Hematopoietic multipotent progenitor cell treated with erythropoietin and hydrocortisone succinate and interleukin-3 and kit ligand, for 8 days (in vitro differentiated cells): ENCODE data around the gene CAPS.

ENCODE experiments used
- DNase-seq: peaks from one replicate; pipeline ENCODE4 v3.0.0-alpha.2; 2015

The CAPS gene

DNA sequence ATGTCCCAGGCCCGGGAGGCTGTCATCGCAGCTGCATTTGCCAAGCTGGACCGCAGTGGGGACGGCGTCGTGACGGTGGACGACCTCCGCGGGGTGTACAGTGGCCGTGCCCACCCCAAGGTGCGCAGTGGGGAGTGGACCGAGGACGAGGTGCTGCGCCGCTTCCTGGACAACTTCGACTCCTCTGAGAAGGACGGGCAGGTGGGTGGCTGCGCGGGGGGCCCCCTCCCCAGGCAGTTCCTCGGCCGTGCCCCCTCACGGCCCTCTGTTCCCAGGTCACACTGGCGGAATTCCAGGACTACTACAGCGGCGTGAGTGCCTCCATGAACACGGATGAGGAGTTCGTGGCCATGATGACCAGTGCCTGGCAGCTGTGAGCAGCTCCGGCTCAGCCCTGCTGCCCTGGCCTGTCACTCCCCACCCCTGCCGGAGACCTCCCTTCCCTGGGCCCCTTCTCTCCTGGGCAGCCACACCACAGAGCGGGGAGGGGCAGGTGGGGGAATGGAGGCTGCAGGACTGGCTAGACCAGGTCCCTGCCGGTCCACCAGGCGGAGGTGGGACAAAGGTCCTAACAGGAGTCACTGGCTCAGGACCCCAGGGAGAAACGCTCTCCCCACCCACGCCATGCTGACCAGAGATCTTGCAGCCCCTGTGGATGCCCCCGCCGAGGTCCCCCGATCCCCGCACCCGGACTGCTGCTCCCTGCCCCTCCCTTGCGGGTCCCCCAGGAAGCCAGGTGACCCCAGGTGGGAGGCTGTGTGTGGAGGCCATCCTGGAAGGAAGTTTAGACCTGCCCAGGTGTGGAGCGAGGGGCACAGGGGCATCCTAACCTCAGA lies 1.1 kb downstream of the CAPS start:
- no peak for DNase-seq

GRCh38 chr19:5915782-5916165 lies 1.7 kb downstream of the CAPS start:
- DNase-seq: no peak

DNA sequence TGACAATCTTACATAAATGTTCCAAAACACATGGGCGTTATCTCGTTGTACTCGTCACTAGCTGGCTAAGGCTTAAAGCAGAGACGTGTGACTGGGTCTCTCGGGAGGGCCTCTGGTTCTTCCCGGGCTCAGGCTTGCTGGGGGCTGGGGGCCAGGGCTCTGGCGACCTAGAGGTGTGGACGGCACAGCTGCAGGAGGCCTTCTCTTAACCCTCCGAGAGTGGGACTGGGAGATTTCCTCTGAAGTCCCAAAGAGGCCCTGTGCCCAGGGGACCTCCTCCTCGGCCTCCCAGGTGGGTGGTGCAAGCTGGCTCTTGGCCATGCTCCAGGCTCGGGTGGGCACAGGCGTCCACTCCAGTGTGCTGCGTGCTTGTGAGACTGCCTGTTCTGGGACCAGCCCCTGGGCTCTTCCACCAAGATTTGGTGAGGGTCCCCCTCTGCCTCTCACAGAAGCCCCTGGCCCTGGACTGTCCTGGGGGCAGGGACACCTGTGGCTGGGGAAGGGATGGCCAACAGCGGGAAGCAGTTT lies 2.2 kb downstream of the CAPS start:
- DNase-seq: no peak

DNA sequence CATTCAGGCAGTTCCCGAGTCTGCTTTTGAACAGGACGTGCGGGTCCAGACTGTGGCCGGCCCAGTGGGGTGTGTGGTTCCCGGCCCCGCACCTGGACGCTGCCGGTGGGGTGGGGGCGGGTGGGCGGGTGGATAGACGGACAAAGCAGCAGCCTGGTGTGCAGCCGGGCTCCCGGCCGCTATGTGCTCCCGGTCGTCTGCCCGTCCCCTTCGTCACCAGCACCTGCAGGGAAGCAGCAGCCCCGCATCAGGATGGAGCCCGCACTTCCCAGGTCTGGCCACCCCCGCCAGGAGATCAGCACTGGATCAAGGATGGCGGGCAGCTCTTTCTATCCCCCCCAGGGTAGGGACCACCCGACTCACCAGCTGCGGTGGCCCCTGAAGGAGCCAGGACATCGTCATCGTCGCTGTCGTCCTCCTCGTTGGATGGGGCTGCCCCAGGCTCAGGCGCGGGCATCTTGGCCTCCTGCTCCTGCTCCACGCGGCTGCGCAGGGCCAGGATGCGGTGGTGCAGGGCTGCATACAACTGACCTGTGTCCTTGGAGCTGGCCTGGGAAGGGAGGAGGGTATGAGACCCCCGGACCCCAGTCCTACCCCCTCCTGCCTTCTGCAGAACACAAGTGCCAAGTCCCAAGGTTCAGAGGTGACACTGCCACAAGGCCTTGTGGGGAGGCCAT lies 3.5 kb downstream of the CAPS start:
- DNase-seq: no peak

DNA sequence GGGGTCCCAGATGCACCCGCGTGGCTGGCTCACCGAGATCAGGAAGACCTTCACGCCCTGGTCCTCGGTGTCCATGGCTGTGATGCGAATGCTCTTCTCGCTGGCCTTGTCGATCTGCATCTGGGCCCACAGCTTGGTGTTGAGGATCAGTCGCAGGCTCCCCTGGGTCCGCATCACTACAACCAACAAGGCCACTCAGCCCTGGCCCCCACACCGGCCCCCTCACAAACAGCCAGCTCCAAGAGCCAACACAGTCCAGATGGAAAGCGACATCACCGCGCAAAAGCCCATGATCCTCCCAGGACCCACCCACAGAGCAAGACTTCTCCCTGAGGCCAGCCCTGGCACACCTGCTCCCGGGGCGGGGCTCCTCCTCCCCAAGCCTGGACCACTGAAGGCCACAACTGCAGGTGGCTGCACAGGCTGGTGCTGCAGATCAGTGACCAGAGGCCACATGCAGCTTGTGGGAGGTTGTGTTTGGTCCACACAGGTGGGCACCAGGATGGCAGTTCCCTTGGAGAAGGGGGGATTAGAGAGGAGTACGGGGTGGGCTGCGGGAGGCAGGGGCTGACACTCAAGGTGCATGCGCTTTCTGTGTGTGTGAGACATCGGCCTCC lies 4.5 kb downstream of the CAPS start:
- DNase-seq: no peak

DNA sequence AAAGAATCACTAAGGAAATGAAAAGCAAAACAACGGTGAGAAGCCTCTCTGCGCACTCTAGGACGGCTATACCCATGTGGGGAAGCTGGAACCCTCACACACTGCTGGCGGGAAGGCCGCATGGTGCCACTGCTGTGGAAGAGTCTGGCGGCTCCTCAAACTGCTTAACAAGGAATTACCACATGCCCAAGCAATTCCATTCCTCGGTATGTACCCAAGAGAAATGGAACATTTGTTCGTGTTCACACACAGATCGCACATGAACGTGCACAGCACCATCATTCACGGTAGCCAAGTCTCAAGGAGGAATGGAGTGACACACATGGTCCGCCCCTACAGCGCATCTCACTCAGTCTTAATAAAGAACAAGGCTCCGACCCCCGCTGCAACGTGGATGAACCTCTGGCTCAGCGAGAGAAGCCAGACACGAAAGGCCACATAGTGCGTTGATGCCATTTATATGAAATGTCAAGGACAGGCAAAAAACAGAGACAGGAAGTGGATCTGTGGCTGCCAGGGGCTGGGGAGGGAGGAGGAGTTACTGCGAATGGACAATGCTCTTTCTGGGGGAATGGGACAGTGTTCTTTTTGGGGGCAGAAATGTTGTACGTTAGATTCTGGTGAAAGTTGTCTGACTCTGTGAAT lies 7.6 kb downstream of the CAPS start:
- DNase-seq: no peak

DNA sequence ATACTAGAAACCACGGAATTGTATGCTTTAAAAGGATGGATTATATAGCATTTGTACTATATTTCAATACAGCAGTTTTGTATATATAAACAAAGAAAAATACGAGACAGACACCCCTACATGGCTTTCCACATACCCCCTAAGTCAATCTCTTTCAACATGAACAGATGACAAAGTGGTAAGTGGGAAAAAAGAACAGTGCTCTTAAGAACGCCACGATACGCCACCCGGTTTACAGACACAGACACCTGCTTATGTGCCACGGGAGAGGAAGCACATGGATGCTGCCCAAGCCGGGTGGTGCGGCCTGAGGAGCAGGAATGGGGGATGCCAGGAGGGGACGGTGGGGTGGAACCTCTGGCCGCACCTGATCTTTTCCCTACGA lies 8.1 kb downstream of the CAPS start:
- no peak for DNase-seq

DNA sequence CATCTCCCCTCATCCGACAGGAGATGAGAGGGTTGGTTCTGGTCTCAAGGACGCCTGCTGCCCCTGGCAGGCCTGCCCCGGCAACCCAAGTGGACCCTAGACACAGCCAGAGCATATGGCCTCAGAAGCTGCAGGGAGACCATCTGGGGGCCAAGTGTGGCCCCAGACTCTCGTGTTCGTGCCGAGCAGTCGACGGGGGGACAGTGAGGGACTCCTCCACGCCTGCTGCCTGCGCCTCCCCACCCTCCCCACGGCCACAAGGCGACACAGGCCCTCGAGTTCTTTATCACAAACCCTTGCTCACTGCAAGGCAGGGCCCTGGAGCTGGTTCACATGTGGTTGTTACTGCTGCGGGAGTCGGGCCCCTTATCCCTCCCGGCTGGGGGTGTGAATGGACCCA lies 9.3 kb downstream of the CAPS start:
- no peak for DNase-seq

DNA sequence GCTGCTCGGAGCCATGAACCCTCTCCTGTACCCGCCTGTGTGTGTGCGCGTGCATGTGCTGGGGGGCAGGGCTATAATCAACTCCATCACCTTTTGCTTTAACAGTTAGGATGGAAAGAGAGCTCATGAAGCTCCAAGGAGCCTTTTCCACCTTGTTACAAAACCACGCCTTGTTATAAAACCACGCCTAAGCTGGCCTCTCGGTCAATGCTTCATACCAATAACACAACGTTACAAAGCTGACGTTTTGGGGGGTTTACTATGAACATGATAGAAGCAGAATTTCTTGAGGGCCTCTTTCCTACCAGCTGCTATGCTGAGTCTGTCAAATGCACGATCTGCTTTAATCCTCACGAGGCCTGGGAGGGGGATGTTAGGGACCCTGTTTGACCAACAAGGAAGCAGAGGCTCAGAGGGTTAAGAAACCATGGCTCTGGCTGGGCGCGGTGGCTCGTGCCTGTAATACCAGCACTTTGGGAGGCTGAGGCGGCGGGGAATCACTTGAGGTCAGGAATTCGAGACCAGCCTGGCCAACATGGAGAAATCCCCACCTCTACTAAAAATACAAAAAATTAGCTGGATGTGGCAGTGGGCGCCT lies 11.9 kb downstream of the CAPS start:
- no peak for DNase-seq

DNA sequence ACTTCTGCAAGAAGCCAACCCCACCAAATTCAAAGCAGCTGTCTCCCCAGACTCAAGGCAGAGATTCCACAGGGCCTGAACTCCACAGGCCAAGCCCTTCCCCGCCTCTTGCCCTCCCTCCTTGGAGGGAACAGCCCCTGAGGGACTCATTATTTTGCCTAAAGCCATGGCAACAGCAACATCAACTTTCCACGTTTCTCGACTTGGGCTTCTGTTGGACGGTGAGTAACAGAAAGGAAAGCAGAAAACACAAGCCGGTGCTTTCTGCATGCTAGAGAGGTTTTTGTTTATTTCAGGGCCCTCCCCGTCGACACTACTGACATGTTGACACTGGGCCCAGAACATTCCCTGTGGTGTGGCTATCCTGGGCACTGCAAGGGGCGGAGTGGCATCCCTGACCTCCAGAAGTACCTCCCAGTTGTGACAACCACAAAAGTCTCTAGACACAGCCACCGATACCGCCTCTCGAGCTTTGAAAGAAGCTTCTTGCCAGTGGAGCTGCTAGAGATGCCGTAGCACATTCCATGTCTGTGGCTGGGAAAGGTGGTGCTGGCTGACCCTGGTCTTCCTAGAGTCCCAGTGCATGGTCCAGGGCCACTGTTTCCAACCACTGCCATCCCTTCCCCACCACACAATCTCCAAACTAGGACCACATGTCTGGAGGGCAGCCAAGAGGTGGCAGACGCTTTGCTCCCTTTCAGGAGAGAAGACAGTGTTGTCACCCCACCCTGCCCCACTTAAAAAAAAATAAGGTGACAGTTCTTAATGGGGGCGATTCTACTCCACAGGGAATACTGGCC lies 12.8 kb downstream of the CAPS start:
- DNase-seq: no peak

DNA sequence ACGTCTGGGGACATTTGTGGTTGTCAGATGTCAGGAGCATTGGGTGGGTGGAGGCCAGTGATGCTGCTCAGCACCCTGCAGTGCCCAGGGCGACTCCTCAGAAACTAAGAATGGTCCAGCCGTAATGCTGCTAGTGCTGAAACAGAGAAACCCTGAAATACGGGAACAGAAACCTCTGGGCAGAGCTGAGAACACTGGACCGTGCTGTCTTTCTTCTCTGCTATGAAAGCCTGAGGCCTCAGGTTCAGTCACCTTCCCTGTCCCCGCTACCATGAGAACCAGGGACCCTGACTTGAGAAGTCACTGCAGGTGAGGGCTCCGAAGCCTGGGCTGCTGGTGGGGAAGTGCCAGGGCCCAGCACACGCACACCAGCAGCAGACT lies 13.4 kb downstream of the CAPS start:
- no peak for DNase-seq

DNA sequence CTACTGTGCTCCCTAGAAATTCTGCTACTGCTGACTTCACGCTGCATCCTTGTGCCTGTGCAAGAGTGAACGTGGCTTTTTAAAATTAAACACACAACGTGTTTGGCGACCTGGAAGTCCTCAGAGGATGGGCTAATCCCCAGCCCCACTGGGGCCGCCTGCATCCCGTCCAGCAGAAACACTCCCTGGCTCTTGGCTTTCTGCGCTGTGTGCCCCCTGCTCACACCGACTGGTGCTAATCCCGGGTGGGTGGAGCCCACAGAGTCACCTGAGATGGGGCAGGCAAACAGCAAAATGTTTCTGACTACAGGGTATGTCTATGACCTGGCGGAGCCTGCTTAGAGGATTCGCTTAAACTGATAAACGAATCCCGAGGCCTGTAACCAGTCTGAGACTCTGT lies 15.1 kb downstream of the CAPS start:
- no peak for DNase-seq

DNA sequence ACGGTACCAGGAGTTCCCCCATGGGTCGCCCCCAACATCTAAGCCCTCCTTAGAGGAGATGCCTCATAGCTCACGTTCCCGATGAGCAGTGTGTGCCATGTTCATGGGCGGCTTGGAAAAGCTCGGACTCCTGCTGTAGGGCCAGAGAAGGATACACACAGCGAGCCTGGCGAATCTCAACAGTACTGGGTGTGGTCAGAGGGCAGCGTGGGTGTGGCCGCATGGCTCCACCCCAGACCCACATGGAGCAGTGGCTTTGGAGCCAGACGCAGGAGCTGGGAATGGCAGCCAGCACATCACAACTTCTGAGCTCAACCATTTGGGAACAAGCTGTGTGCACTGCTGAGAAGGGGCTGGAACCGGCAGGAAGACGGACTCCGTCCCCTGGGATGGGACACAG lies 15.6 kb downstream of the CAPS start:
- DNase-seq: no peak

DNA sequence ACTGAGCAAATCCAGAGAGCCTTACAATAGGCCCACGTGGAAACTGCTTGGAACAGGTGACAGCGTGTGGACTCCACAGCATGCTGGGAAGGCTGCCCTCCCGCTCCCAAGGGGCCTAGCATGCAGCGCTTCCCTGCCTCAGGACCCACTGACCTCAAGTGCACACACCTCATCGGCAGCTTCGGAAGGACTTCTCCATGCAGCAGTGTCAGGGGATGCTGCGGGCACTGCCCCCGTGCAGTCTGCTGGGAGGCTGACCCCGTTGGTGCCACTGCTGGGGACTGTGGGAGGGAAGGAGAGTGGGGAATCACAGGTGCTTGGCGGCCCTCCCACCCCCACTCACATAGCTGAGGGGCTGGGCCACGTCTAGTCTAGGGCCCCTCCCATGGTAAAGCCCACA lies 17.2 kb downstream of the CAPS start:
- no peak for DNase-seq

- no peak for DNase-seq
Observed at GRCh38 chr19:5932146-5932545, 18.1 kb downstream of the CAPS start.

- DNase-seq: no peak
Observed at GRCh38 chr19:5932609-5933262, 18.7 kb downstream of the CAPS start.

DNA sequence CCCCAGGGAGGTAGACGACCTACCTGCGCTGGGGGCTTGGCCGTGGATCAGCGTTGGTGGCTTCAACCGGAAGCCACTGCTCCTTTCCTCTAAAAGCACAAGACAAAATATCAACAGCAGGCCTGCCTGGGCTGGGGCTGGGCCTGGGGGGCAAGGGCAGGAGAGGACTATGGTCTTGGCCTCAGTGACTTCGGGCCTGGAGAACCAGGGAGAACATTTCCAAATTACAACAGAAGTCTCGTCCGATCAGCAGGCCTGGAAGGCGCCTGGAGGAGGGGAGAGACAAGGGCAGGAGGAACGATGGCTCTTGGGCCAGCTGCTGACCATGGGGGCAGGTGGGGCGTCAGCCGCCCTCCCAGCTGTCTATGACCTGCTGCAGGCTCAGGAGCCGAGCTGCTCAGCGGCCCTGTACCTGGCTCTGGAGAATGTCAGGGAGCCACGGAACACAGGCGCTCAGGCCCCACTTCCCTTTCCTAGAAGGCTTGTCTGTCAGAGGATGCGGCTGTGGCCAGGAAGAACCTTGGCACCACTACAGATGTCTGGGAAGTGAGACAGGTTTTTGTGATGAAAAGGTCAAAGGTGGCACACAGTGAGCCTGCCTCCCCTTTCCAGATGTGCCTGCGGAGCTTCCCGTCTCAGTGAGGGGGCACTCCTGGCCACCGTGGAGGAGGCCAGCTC lies 19.5 kb downstream of the CAPS start:
- no peak for DNase-seq

DNA sequence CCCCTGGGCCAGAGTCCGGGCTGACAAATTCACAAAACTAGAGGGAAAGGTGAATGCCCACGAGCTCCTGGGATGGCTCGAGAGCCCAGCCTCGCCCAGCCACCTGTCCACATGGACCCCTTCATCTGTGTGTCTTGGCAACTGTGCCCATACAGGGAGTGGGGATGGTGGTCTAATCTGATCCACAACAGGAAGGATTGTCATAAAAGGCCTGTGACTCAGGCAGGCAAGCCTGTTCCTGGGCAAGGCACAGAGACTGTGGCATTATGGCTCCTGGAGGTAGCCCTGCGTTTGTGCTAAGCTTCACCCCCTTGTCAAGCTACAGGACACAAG lies 20.0 kb downstream of the CAPS start:
- DNase-seq: no peak

DNA sequence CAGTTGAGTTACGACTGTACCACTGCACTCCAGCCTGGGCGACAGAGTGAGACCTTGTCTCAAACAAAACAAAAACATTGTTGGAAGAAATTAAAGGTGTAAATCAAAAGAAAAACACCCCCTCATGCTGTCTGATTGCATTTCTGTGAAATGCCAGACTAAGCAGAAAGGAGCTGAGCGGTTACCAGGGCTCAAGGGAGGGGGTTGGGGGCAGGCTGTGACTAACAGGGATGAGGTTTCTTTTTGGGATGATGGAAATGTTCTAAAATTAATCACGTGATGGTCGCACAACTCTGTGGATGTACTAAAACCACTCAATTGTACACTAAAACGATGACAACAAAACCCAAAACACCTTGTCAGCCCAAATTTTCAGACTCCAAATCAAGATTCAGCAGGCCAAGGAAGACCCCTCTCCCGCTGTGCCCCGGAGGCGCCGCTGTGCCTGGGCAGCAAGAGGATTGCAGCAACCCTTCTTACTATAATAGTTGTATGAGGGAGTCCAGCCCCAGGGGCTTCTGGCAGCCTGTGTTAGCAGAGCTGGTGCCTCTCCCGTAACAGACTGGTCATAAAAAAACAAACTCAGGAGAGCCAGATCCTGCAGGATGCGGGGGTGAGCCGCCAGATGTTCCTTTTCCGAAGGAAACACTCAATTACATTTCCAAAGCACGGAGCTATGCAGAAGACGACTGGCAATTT lies 20.9 kb downstream of the CAPS start:
- DNase-seq: no peak

DNA sequence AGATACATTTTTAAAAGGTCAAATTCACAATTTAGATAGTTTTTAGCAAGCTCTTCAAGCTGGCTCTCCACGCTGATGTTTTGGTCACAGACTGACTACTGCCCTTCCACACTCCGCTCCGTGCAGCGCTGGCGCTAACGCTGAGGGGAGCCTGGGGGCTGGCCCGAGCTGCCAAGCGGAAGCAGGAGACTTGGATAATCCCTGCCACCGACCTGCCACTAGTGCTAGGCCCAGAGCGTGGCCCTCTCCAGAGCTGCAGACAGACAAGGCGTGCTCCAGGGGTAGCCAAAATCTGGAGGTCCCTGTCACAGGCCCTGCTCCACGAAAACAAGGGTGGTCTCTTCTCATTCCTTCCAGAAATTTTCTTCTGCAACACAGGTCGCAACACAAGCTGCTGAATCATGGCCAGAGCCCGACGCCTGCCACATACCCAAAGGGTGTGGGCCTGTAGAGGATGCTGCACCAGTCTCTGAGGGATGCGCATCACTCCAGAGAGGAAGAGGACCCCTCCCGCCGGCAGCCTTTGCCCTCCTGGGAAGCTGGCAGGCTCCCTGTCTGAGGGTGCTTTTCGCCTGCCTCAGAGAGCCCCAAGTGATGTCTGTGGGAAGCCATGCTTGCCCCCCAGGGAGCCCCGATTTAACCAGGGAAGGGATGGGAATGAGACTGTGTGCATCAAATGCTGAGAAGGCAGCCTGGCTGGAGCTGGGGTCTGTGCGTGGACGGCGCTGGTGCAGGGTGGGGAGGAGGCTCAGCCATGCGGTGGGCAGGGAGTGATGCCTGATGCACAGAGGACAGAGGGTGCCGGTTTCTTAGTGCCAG lies 21.6 kb downstream of the CAPS start:
- DNase-seq: no peak
